Hepatic stellate cell (primary cell): Measurements from ENCODE around the gene CNOT6L.
"Not testable (repeated sequence)": the region's sequence is repeated elsewhere in the genome, so short reads cannot be mapped to it uniquely, and the experiment has no call there.

Source experiments
- DNase-seq: peaks from one replicate; pipeline ENCODE4 v3.0.0; 2011; ENCODE audit warnings: low spot score

Gene CNOT6L

DNA sequence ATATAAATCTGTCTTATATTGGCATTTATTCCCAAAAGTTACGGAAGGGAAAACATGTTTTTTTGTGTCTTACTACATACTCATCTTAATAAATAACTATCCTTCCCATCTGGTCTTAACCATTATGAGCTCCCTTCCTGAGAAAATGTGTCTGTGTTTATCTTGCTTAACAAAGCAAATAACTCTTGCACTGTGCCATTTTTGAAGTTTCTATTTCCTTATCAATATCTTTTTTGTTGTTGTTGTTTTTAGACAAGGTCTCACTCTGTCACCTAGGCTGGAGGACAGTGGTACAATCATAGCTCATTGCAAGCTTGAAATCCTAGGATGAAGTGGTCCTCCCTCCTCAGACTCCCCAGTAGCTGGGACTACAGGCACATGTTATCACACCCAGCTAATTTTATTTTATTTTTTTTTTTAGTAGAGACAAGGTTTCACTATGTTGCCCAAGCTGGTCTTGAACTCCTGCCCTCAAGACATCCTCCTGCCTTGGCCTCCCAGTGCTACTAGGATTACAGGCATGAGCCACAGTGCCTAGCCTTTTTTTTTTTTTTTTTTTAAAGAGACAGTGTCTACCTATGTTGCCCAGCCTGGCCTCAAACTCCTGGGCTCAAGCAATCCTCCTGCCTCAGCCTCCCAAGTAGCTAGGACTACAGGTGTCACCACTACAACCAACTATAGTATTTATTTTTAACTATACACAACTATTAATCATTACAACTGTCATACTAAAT is 36.9 kb downstream of the CNOT6L start:
- DNase-seq, result no peak

DNA sequence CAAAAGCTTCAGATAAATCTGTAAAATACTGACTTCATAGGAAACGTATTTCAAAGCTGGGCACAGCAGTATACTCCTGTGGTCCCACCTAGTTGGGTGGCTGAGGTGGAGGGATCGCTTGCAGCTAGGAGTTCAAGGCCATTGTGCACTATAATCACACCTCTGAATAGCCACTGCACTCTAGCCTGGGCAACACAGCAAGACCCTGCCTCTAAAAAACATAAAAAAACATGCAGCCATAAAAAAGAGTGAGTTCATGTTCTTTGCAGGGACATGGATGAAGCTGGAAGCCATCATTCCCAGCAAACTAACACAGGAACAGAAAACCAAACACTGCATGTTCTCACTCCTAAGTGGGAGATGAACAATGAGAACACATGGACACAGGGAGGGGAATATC is 38.4 kb downstream of the CNOT6L start:
- not testable (repeated sequence) for DNase-seq

DNA sequence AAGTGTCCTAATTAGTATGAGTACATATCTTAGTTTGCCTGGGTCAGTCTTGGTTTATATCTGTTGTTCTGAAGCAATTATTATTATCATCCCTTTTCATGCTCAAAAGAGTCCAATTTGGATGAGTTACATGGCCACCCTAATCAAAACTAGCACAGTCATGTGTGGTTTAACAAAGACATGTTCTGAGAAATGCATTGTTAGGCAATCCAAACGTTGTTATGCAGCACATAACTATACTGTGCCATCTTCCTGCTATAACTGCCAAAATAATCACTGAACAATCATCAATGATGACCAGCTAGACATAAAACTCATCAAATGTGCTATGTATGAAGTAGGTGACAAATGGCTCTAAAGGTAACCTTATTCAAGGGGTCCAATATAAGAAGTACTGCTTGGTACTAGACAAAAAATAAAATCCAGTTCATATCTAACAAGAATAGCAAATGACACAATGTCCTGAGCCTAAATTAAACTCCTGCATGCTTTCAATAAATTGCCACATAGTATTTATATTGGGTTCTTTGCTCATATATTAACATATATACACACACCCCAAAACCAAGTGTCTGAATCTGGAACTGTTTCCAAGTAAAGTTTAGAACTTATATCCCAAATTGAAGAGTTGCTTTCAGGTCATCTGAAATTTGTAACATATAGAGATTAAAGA is 41.9 kb downstream of the CNOT6L start:
- no peak for DNase-seq

DNA sequence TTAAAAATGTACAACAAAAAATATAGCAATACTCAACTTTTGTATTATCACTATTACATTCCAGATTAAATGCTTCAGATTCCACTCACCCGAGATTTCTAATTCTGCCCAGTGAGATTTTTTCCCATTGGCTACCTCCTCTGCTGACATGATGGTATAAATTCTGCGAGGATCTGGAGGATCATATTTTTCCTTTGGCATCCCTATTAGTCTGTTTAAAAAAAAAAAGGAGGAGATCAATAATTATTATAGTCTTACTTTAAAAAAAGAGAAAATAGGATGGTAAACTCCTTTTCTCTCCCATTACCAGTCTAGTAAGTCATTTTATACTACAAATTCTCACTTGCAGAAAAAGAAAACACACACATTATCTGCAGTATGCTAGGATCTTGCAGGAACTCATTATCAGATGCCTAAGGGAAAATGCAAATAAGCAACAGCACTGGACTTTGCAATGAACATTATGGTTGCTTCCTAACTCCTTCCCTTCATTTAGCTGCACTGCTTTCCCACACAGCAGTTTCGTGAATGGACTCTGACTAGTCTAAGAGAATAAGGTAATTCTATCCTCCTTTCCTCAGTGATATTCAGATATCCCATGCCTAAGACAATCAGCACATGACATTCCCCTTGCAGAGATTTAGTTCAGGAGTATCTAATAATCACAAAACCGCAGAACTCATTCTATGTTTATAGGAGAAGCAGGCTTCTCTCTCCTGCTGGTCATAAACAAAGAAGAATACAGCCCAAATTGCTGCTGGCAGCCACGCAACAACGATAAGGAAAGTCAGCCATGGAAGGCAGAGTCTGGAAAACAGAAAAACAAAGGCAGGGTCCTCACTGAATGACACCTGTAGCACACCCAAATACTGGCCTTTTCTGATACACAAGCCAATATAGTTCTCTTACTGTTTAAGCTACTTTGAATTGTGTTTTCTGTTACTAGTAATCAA is 42.7 kb downstream of the CNOT6L start:
- DNase-seq, result no peak

DNA sequence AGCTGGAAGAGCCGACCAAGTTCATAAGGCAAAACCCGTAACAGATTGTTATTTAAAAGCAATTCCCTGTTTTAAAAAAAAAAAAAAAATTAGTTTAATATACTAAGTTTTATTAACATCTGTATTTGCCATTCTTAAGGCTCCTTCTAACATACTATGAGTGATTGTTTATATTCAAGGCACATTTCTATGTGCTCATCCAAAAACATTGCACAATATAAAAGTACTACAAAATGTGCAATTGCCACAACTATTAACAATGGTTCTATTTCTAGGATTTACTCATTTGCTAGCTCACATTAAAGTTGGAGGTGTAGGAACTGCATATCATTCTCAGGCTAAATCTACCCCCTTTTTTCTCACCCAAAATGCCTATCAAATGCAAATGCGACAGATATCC is 46.1 kb downstream of the CNOT6L start:
- no peak for DNase-seq

DNA sequence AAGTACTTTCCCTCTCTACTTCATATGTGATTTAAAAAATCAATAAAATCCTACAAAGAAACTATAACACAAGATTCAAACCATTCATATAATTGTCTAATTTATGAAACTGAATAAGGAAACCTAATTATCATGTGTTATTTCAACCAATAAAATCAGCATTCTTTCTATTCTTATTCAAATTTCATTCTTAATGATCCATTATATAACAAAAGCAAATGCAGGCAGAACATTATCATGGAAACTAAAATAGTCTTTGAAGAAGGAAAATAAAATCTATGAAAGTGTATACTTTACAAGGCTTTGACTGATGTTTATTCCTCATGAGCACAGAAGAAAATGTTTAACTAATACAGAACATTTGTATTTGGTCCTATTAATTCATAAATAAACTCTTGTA is 47.6 kb downstream of the CNOT6L start:
- DNase-seq, result no peak

DNA sequence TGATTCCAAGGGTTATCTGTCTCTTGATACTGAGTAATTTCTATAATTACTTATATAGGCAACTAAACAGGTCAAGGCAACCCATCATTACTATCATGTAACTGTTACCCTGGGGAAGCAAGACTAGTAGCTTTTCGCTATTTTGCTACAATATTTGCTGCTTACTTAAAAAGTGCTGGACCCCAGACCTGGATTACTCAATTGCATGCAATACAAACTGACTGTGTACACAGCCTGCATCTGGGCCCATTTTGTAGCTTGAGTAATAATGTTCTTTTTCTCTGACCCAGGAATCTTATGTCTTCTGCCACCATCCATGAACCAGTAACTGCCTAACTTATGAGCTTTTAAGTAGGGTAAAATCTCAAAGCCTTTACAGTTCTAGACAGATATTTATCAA is 53.4 kb downstream of the CNOT6L start:
- no peak for DNase-seq

DNA sequence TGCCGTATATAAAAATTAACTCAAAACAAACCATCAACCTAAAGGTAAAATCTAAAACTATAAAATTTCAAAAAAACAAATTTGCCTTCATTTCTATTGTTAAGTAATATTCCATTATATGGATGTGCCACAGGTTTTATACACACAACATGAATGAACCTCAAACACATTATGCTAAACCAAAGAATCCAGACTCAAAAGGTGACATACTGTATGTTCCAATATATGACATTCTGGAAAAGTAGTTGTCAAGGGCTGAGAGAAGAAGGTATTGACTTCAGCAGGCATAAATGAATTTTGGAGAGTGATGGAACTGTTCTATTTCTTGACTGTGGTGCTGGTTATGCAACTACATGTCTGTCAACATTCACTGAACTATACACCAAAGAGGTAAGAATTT is 56.6 kb downstream of the CNOT6L start:
- DNase-seq, result no peak

DNA sequence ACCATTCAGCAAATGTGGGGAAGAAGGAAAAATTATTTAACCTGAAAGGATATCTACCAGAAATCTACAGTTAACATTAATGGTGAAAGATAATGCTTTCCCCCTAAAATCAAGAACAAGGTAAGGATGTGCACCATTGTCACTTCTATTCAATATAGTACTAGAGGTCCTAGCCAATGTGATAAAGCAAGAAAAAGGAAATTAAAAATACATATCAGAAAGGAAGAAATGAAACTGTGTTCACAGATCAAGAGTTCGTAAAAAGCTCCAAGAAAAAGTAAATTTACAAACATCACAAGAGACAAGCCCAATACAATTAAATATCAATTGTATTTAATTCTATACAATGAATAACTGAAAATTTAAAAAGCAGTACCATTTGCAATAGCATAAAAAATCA is 57.6 kb downstream of the CNOT6L start:
- DNase-seq, result no peak

DNA sequence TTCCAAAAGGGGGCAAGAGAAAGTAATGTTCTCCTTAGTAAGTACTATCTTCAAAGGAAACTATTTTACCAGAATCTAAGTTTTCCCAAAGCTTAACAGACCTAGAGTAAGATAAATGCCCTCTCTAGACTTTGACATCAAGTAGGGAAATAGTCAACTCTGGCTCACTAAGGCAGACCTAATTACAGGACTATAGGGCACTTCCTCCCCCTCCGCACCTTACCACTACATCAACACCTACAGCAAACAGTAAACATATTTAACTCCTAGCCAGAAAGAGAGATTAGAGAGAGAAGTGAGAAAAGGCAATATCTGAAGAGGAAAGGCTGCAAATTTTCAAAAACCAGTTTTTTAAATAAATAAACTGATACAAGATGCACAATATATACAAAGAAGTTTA is 60.4 kb downstream of the CNOT6L start:
- no peak for DNase-seq

DNA sequence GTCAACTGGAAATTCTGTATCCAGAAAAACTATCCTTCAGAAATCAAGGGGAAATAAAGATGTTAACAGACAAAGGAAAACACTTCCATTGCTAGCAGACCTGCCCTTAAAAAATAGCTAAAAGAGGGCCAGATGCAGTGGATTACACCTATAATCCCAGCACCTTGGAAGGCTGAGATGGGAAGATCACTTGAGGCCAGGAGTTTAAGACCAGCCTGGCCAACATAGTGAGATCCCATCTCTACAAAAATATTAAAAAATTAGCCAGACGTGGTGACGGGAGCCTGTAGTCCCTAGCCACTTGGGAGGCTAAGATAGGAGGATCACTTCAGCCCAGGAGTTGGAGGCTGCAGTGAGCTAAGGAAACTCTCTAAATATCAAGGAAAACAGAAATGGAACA is 67.4 kb downstream of the CNOT6L start:
- DNase-seq, result no peak

DNA sequence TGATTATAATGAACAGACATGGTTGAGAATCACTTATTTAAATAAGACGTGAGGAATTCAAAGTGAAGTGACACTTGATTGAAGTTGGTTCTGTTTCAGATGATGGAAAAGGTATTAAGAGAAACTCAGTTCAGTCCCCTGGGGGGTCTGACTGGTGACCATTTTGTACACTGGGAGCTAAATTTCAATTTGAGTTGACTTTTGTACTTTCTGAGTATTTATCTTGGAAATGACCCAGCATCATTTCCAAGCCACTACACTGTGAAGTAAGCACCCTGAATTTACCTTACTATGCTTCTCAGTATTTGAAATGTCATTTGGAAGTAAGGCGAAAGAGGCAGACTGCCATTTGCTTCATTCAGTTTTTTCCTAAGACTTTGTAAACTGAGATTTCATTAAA is 73.4 kb downstream of the CNOT6L start:
- no peak for DNase-seq

DNA sequence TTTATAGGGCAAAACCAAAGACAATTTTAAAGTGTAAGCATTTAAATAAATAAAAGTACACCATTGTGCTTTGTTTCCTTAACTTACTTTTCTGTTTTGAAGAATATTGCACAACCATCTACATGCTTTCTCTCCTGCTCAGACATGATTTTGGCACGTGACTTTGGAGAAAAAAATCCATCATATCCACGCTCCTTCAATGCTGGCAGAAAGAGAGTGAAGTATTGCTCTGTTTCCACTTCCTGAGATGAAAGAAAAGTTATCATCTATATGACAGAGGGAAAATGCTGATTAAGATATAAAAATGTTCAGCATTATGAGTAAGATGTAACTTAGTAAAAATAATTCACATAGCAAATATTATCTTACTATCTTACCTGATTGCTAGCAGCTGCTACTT is 77.1 kb downstream of the CNOT6L start:
- no peak for DNase-seq

DNA sequence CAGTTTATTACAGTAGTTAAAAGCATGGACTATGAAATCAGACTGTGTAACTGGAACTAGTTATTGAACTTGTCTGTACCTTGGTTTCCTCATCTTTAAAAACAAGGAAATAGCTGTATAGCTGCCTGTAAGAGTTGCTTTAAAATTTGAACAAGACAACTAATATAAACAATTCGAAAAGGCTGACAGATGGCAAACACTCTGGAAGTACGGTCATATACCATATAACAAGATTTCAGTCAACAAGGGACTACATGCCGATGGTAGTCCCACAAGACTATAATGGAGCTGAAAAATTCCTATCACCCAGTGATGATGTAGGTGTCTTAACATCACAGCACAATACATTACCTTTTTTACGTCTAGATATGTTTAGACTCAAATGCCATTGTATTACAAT is 78.7 kb downstream of the CNOT6L start:
- no peak for DNase-seq

DNA sequence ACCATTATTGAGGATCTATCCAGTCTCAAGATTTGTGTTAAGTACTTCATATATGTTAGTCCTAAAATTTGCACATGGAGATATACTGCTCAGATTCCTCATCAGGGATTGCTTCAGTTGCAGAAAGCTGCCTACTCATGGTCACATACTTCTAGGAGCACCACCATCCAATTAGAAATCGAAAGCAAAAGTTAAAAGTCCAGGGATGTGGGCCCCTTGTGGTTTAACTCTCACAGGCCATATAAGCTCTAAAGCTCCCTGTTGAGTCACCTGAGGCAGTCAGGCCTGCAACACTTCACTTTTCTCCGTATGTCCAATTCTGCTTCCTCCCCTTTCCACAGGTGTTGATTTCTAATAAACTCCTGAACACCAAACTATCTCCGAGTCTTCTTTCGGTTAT is 84.2 kb downstream of the CNOT6L start:
- peak; percentile 26 for DNase-seq

DNA sequence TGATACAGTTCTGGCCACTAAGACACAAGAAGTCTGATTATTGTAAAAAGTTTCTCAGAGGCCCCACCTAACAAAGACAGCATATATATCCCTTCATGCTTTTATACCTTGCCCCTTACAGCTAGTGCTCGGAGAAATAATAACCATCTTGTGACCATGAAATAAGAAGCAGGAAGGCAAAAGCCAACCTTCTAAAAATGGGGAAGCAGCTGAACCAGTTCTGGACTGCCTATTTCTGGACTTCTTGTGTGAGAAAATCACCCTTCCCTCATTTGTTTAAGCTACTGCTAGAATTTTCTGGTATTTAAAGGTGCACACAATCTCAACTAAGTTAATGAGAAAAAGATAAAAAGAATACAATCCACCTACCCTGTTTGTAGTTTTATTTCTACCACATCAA is 87.5 kb downstream of the CNOT6L start:
- DNase-seq, result no peak

DNA sequence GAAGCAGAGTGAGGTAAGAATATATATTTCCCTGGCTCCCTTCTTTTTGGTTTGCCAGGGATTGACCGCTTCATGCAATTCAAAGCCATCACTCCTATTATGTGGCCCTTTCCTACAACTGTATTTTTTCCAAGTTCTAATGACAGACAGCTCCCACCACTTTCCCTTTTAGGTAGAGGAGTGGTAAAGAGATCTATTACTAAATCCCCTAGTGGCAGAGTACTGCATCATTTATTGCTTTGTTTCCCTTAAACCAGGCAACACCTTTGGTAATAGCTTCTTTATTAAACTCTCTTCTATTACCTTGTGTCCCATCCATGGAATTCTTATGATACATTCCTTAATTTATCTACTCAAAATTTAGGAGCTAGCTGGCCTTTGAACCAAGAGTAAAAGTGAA is 90.7 kb downstream of the CNOT6L start:
- DNase-seq, result no peak

DNA sequence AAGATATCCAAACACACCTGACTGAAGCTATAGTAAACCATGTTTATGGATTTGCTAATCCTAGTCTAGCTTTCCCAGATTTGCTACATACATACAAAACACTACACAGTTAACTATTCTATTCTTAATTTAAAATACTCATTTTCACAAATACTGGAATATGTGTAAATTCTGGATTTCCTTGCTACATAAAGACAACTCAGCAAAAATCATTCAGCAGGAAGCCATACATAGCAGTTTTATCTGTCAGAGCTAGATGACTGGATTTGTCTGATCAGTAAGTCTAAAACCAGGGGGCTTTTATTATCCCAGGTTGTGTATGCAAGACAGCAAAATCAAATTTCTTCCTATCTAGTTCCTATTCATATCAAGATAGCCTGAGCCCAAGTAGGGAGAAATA is 98.1 kb downstream of the CNOT6L start:
- DNase-seq, result no peak

DNA sequence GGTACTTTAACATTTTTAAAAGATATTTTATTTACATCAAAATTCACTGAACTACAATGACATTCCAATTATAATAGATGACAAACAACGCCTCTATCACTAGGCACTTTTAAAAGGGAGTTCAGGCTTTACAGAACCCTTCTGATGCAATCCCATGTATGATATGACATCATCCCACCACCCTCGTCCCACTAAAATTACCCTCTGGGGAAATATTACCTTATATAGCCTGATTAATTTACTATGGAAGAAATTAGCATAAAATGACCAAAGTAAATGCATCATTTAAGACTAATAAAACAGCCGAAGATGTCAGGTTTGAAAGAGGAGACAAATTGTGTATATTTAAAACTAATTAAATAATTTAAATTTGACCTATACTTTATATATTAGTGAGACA is 100.7 kb downstream of the CNOT6L start:
- DNase-seq, result not testable (repeated sequence)

DNA sequence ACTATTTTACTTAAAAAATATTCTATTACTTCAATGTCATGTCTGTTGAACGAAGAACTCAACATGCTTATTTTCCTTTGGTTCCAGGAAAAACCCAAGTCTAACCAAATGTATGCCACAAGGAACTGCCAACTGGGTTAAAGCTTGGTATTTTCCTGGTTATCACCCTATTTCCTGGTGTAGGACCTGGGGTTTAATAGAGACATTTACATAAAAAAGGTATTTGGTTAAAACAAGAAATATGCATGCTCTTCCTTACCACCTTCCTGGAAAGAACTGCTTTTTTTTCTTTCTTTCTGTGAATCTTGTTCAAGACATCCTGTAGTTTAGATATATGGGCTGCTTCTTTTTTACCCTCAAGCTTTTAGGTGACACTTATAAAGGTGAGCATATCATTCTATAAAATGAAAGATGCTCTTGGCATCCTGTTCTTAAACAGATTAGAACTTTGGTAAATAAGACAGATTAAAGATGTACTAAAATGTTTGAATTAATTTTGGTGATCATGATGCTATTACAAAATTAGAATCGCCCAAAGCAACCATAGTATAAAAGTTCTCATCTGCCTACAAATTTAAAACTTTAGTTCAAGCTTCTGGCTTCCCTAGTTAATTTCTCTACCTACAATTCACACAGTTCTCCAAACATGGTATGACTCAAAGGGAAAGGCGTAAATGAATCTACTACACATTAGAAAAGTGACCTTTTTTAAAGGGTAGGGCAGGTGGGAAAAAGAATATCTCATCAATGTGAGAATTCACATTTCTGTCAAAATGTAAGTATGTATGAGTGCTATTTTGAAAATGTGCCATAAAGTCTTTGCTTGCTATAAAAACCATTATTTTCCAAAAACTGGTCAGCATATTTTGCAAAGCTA is 103.5 kb downstream of the CNOT6L start:
- DNase-seq, result no peak

DNA sequence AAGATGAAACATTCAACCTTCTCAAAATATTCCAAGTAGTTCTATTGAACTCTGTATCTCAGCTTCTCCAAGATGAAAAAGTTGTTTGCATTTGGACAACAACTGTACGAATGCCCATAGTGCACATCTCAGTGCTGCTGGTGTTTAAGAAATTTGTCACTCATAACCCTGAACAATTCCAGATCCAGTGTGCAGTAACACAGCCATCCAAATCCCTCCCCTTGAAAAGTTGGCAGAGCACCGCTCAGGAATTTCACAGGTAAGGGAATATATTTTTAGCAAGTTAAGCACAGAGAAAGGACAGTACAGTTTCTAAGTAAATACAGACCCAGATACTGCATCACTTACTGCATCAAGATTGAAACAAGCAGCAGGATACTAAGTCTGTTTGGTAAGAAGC is 104.7 kb downstream of the CNOT6L start:
- no peak for DNase-seq

DNA sequence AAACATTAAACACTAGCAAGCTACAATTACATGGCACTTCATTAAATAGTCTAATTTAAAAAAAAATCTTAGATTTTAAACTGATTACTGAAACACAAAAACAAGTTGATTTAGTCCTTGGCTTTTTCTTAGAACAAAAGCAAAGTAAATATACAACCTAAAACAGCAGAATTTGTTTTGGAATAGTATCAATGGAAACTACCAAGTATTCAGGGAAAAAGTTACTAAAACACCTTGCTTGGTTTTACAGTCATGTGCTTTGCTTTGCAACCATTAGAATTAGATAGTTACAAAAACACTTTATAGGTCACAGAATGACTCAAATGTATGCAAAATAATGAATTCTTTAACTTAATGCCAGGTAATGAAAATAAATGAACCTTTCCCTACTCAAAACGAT is 105.3 kb downstream of the CNOT6L start:
- DNase-seq, result no peak
